Ishikawa (cell line): ENCODE measurements around the gene NUDC.

Source experiments
- CEBPB ChIP-seq: IDR thresholded peaks from 2 replicates; pipeline ENCODE4 v1.6.1; 2012
- CREB1 ChIP-seq: IDR thresholded peaks from 2 replicates; pipeline ENCODE4 v1.6.1; 2012; ENCODE audit warnings: low read depth
- EGR1 ChIP-seq: IDR thresholded peaks from 2 replicates; pipeline ENCODE4 v1.6.1; 2012
- EP300 ChIP-seq: IDR thresholded peaks from 2 replicates; pipeline ENCODE4 v1.6.1; 2012; ENCODE audit warnings: borderline replicate concordance
- FOXM1 ChIP-seq: IDR thresholded peaks from 2 replicates; pipeline ENCODE4 v1.6.1; 2012; ENCODE audit warnings: low read depth, borderline replicate concordance
- NFIC ChIP-seq: IDR thresholded peaks from 2 replicates; pipeline ENCODE4 v1.6.1; 2012
- RAD21 ChIP-seq: IDR thresholded peaks from 2 replicates; pipeline ENCODE4 v1.6.1; 2012; ENCODE audit warnings: low read depth
- TAF1 ChIP-seq: IDR thresholded peaks from 2 replicates; pipeline ENCODE4 v1.6.1; 2012; ENCODE audit warnings: low read depth, mild to moderate bottlenecking
- TCF12 ChIP-seq: IDR thresholded peaks from 2 replicates; pipeline ENCODE4 v1.6.1; 2012; ENCODE audit warnings: low read depth
- TEAD4 ChIP-seq: IDR thresholded peaks from 2 replicates; pipeline ENCODE4 v1.6.1; 2012
- YY1 ChIP-seq: IDR thresholded peaks from 2 replicates; pipeline ENCODE4 v1.6.1; 2012; ENCODE audit warnings: low read depth
- ZBTB7A ChIP-seq: IDR thresholded peaks from 2 replicates; pipeline ENCODE4 v1.6.1; 2012; ENCODE audit warnings: low read depth
- TF ChIP-seq, protein P1 (sequence below): IDR thresholded peaks from 2 replicates; pipeline ENCODE4 v1.6.1; 2012
- TF ChIP-seq, protein P2 (sequence below): IDR thresholded peaks from 2 replicates; pipeline ENCODE4 v1.6.1; 2012
- TF ChIP-seq, protein P3 (sequence below): IDR thresholded peaks from 2 replicates; pipeline ENCODE4 v1.6.1; 2012; ENCODE audit warnings: low read depth, mild to moderate bottlenecking

The NUDC gene

DNA sequence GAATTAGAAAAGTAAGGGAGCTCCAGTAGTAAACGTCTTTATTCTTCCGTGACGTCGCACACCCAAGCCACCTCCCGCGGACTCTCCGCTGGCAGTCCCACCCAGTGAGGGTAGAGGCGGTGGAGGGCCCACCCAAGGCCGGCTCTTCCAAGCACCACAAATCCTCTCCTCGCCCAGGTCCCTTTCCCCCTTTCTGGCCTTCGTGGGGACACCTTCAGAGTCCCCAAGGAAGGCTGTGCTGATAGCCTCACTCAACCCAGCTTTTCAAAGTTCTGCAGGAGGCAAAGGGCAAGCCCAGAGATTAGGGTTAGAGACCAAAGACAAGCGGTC lies 31.1 kb upstream of the NUDC start:
- TF ChIP-seq, protein P1, sequence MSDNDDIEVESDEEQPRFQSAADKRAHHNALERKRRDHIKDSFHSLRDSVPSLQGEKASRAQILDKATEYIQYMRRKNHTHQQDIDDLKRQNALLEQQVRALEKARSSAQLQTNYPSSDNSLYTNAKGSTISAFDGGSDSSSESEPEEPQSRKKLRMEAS, result no peak
- TF ChIP-seq EP300, result no peak
- TF ChIP-seq, protein P2, sequence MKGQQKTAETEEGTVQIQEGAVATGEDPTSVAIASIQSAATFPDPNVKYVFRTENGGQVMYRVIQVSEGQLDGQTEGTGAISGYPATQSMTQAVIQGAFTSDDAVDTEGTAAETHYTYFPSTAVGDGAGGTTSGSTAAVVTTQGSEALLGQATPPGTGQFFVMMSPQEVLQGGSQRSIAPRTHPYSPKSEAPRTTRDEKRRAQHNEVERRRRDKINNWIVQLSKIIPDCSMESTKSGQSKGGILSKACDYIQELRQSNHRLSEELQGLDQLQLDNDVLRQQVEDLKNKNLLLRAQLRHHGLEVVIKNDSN, result no peak
- TF ChIP-seq, protein P3, sequence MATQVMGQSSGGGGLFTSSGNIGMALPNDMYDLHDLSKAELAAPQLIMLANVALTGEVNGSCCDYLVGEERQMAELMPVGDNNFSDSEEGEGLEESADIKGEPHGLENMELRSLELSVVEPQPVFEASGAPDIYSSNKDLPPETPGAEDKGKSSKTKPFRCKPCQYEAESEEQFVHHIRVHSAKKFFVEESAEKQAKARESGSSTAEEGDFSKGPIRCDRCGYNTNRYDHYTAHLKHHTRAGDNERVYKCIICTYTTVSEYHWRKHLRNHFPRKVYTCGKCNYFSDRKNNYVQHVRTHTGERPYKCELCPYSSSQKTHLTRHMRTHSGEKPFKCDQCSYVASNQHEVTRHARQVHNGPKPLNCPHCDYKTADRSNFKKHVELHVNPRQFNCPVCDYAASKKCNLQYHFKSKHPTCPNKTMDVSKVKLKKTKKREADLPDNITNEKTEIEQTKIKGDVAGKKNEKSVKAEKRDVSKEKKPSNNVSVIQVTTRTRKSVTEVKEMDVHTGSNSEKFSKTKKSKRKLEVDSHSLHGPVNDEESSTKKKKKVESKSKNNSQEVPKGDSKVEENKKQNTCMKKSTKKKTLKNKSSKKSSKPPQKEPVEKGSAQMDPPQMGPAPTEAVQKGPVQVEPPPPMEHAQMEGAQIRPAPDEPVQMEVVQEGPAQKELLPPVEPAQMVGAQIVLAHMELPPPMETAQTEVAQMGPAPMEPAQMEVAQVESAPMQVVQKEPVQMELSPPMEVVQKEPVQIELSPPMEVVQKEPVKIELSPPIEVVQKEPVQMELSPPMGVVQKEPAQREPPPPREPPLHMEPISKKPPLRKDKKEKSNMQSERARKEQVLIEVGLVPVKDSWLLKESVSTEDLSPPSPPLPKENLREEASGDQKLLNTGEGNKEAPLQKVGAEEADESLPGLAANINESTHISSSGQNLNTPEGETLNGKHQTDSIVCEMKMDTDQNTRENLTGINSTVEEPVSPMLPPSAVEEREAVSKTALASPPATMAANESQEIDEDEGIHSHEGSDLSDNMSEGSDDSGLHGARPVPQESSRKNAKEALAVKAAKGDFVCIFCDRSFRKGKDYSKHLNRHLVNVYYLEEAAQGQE, result no peak
- no peak for TF ChIP-seq CEBPB
- TF ChIP-seq TEAD4, result no peak
- TF ChIP-seq ZBTB7A, result no peak
- no peak for TF ChIP-seq CREB1
- no peak for TF ChIP-seq EGR1
- no peak for TF ChIP-seq RAD21
- TF ChIP-seq TAF1, result no peak; the same call in 1 of the 2 replicates
- TF ChIP-seq NFIC, result no peak
- TF ChIP-seq YY1, result no peak
- no peak for TF ChIP-seq FOXM1
- no peak for TF ChIP-seq TCF12

DNA sequence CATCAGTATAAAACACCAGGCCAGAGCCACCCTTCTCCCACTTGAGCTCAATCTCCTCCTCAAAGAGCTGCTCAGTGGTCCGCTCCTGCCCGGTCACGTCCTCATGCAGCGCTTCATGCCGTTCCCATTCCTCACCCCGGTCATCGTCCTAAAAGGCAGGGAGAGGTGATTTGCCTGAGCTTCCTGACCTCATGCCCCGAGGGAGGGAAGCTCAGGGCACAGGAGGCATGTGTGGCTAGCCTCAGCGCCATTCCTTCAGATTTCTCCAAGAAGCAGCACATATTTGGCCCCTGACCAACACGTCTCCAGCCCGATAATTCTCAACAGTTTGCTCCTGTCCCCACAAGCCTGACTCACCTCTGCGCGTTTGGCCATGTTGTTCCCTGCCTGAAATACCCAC lies 27.3 kb upstream of the NUDC start:
- TF ChIP-seq NFIC, result no peak
- no peak for TF ChIP-seq YY1
- TF ChIP-seq CEBPB, result no peak

DNA sequence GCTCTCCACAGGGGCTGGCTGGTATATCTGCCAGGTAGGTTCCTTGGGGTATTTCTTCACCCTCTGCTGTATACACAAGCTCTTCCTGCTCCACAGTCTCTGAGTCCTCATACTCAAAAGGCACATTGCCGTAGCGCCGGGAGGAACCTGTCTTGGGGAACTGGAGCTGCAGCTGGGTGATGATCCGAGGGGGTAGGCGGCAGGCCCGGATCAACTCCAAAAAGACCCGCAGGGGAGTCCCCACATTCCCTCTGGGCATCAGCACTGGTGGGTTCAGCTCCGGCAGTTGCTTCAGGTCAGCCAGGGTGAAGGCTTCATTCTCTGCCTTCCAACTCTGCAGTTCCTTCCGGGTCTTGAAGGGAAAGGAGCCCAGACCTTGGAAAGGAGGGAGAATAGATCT lies 24.2 kb upstream of the NUDC start:
- TF ChIP-seq NFIC (no peak), TCF12 (no peak), TAF1 (no peak), EP300 (no peak), TEAD4 (no peak), FOXM1 (no peak), CEBPB (no peak), ZBTB7A (no peak), CREB1 (no peak), EGR1 (no peak), RAD21 (no peak), YY1 (no peak)
- TF ChIP-seq, protein P2, result no peak
- TF ChIP-seq, protein P3, result no peak
- TF ChIP-seq, protein P1, result no peak

DNA sequence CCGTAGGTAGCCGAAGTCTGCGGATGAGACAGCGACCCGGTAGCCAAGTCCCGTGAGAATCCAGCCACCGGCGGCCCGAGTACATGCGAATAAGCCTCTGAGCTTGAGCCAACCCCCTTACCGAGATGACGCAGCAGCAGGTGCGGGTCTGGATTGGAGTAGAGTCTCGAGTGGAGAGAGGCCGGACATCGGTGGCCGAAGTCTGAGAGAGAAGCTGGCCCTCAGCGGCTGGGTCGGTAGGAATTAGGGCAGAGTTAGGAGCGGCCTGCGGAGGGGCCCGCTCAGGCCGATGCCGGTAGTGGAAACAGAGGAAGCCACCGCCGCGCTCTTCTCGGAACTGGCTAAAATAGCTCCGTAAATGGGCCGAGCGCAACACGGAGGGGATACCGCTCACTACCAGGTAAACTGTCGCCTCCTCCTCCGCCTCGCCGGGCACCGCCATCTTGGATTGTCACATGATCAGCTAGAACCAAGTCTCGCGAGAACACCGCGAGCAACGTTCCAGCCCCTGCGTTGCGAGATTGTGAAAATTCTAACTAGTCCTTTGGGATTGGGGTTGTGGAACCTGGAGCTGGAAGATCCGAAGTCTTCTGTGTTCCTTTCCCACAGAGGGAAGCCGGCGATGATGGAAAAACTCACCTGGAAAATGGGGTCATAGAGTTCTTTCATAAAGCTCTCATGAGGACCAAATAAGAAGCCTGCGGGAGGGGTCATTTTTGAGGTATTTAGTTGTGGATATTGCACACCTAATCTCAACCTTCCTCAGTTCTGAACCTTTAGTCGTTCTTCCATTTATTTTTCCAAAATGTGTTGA lies 21.3 kb upstream of the NUDC start, which contains the start of gene GPATCH3:
Gene GPATCH3, minus strand, starts transcription at position 467 of the 814 bp plus-strand sequence. Its CDS starts 25 bp downstream, at position 442.
- TF ChIP-seq, protein P2, result peak; percentile 98
- peak; percentile 99 for TF ChIP-seq TAF1
- TF ChIP-seq TEAD4, result peak; percentile 59
- TF ChIP-seq CREB1, result no peak
- peak; percentile 74; the same call in 1 of the 2 replicates for TF ChIP-seq CEBPB
- TF ChIP-seq, protein P1, result peak; percentile 68; the same call in 1 of the 2 replicates
- TF ChIP-seq TCF12, result peak; percentile 77
- peak; percentile 99 for TF ChIP-seq YY1
- TF ChIP-seq RAD21, result no peak

DNA sequence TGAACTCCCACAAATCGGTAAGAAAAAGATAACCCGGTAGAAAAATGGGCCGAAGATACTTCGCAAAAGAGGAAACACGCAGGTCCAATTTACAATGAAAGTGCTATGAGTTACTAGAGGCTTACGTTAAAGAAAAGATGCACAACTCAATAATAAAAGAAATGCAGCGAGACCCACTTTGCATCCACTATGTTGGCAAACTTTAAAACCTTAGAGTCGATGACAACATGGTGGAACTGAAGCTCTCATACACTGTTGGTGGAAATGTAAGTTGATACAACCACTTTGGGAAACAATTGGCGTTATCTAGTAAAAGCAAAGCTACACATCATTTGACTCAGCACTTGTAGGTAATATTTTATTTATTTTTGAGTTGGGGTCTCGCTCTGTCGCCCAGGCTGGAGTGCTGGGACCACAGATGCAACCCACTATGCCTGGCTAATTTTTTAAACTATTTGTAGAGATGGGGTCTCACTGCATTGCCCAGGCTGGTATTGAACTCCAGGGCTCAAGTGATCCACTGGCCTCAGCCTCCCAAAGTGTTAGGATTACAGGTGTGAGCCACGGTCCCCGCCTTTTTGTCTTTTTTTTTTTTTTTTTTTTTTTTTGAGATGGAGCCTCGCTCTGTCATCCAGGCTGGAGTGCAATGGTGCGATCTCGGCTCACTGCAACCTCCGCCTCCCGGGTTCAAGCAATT lies 20.6 kb upstream of the NUDC start:
- TF ChIP-seq CEBPB, result no peak
- TF ChIP-seq, protein P1, result no peak
- TF ChIP-seq ZBTB7A, result no peak
- no peak for TF ChIP-seq TCF12
- TF ChIP-seq TAF1, result no peak
